H9 (cell line): Measurements from ENCODE around the gene PHKG1. TPM values are rescaled to one million over a fixed set of nuclear protein-coding genes. Genes with fewer than 3 reads are reported as not detected.

Source experiments
- DNase-seq: peaks from one replicate; pipeline ENCODE4 v3.0.0-alpha.2; 2017
- H2AFZ ChIP-seq: one replicate; pipeline ENCODE4 v1.6.1; 2013; ENCODE audit warnings: mild to moderate bottlenecking, low read length, control low read depth, moderate library complexity
- H2AK5ac ChIP-seq: 2 replicates; pipeline ENCODE4 v1.6.1; 2013; ENCODE audit warnings: low read length, control low read depth, mixed read lengths; ENCODE audit not compliant: insufficient read length
- H2BK120ac ChIP-seq: one replicate; pipeline ENCODE4 v1.6.1; 2013; ENCODE audit warnings: low read depth, mild to moderate bottlenecking, low read length, control low read depth, inconsistent platforms; ENCODE audit not compliant: poor library complexity, severe bottlenecking
- H2BK12ac ChIP-seq: 2 replicates; pipeline ENCODE4 v1.6.1; 2013; ENCODE audit warnings: low read length, control low read depth, mixed read lengths, low read depth; ENCODE audit not compliant: insufficient read length
- H2BK15ac ChIP-seq: 2 replicates; pipeline ENCODE4 v1.6.1; 2013; ENCODE audit warnings: low read depth, low read length, control low read depth
- H2BK20ac ChIP-seq: one replicate; pipeline ENCODE4 v1.6.1; 2013; ENCODE audit warnings: low read depth, mild to moderate bottlenecking, low read length, control low read depth, inconsistent platforms; ENCODE audit not compliant: poor library complexity, severe bottlenecking
- H2BK5ac ChIP-seq: 2 replicates; pipeline ENCODE4 v1.6.1; 2013; ENCODE audit warnings: low read length, control low read depth, mixed read lengths; ENCODE audit not compliant: insufficient read length
- H3K14ac ChIP-seq: 2 replicates; pipeline ENCODE4 v1.6.1; 2013; ENCODE audit warnings: low read length, control low read depth; ENCODE audit not compliant: insufficient read depth
- H3K18ac ChIP-seq: 2 replicates; pipeline ENCODE4 v1.6.1; 2013; ENCODE audit warnings: low read depth, mild to moderate bottlenecking, mixed read lengths, low read length, control low read depth; ENCODE audit not compliant: insufficient read length
- H3K23ac ChIP-seq: 2 replicates; pipeline ENCODE4 v1.6.1; 2013; ENCODE audit warnings: low read length, control low read depth, mixed read lengths, low read depth; ENCODE audit not compliant: insufficient read length
- H3K23me2 ChIP-seq: 2 replicates; pipeline ENCODE4 v1.6.1; 2013; ENCODE audit warnings: low read depth, mild to moderate bottlenecking, mixed read lengths, low read length, control low read depth; ENCODE audit not compliant: insufficient read length, poor library complexity, severe bottlenecking
- H3K27ac ChIP-seq: 2 replicates; pipeline ENCODE4 v1.5.1; 2013; ENCODE audit warnings: low read length, control low read depth, mixed read lengths, low read depth; ENCODE audit not compliant: insufficient read length
- H3K27me3 ChIP-seq: 2 replicates; pipeline ENCODE4 v1.6.1; 2013; ENCODE audit warnings: low read length, control low read depth, inconsistent platforms; ENCODE audit not compliant: insufficient read depth
- H3K4ac ChIP-seq: 2 replicates; pipeline ENCODE4 v1.6.1; 2013; ENCODE audit warnings: low read depth, mild to moderate bottlenecking, control low read depth, inconsistent platforms, low read length, moderate library complexity
- H3K4me1 ChIP-seq: 2 replicates; pipeline ENCODE4 v1.6.1; 2013; ENCODE audit warnings: low read length, control low read depth, inconsistent platforms; ENCODE audit not compliant: insufficient read depth
- H3K4me2 ChIP-seq: 2 replicates; pipeline ENCODE4 v1.6.1; 2013; ENCODE audit warnings: low read length, control low read depth, mixed read lengths; ENCODE audit not compliant: insufficient read length, insufficient read depth
- H3K56ac ChIP-seq: 2 replicates; pipeline ENCODE4 v1.6.1; 2013; ENCODE audit warnings: low read depth, mild to moderate bottlenecking, mixed read lengths, low read length, control low read depth; ENCODE audit not compliant: insufficient read length
- H3K79me1 ChIP-seq: 2 replicates; pipeline ENCODE4 v1.6.1; 2013; ENCODE audit warnings: low read depth, mild to moderate bottlenecking, moderate library complexity, low read length, control low read depth, inconsistent platforms; ENCODE audit not compliant: insufficient read depth, poor library complexity, severe bottlenecking
- H3K79me2 ChIP-seq: 2 replicates; pipeline ENCODE4 v1.6.1; 2013; ENCODE audit warnings: low read length, control low read depth, inconsistent platforms; ENCODE audit not compliant: insufficient read depth
- H3K9ac ChIP-seq: 2 replicates; pipeline ENCODE4 v1.6.1; 2013; ENCODE audit warnings: low read length, control low read depth, mixed read lengths; ENCODE audit not compliant: insufficient read length; ENCODE audit errors: extremely low read depth
- H3K9me3 ChIP-seq: one replicate; pipeline ENCODE4 v1.6.1; 2013; ENCODE audit warnings: low read depth, low read length, inconsistent platforms; ENCODE audit not compliant: control insufficient read depth
- H3T11ph ChIP-seq: one replicate; pipeline ENCODE4 v1.6.1; 2013; ENCODE audit warnings: mild to moderate bottlenecking, low read length, control low read depth, inconsistent platforms
- H4K20me1 ChIP-seq: one replicate; pipeline ENCODE4 v1.6.1; 2013; ENCODE audit not compliant: control insufficient read depth, insufficient read length, insufficient read depth
- H4K5ac ChIP-seq: 2 replicates; pipeline ENCODE4 v1.6.1; 2013; ENCODE audit warnings: low read depth, mild to moderate bottlenecking, mixed read lengths, low read length, control low read depth; ENCODE audit not compliant: insufficient read length
- H4K8ac ChIP-seq: replicated peaks from 2 replicates; pipeline ENCODE4 v1.6.1; 2013; ENCODE audit warnings: low read length, control low read depth, mixed read lengths, low read depth; ENCODE audit not compliant: insufficient read length
- H4K91ac ChIP-seq: 2 replicates; pipeline ENCODE4 v1.6.1; 2013; ENCODE audit warnings: low read depth, mild to moderate bottlenecking, moderate library complexity, mixed read lengths, low read length, control low read depth; ENCODE audit not compliant: insufficient read length
- H3K27ac Mint-ChIP-seq, 3 experiments: 2 replicates in 2 of 3; 3 replicates in 1 of 3; pipeline ENCODE4 v1.8.0; 2020 to 2021; ENCODE audit warnings: mixed read lengths in 3 of 3, mild to moderate bottlenecking in 1 of 3, moderate library complexity in 1 of 3
- H3K27me3 Mint-ChIP-seq: 2 replicates; pipeline ENCODE4 v1.8.0; 2021; ENCODE audit warnings: low read depth, mild to moderate bottlenecking, moderate library complexity, mixed read lengths
- H3K36me3 Mint-ChIP-seq, 3 experiments: 2 replicates in 2 of 3; 3 replicates in 1 of 3; pipeline ENCODE4 v1.8.0; 2020 to 2021; ENCODE audit warnings: low read depth in 3 of 3, mixed read lengths in 3 of 3; ENCODE audit not compliant: insufficient read depth in 1 of 3
- H3K4me1 Mint-ChIP-seq, 2 experiments: 2 replicates each; pipeline ENCODE4 v1.8.0; 2020; ENCODE audit warnings: mixed read lengths in 2 of 2
- H3K4me3 Mint-ChIP-seq, 2 experiments: 2 replicates in 1 of 2; 3 replicates in 1 of 2; pipeline ENCODE4 v1.8.0; 2020 to 2021; ENCODE audit warnings: mild to moderate bottlenecking in 2 of 2, mixed read lengths in 2 of 2, moderate library complexity in 1 of 2
- H3K9me3 Mint-ChIP-seq, 2 experiments: 2 replicates in 1 of 2; 3 replicates in 1 of 2; pipeline ENCODE4 v1.8.0; 2020; ENCODE audit warnings: mild to moderate bottlenecking in 2 of 2, mixed read lengths in 2 of 2, moderate library complexity in 1 of 2
- WGBS: extraction: QIAGEN DNeasy Blood & Tissue Kit; methylation state at CpG from one replicate; pipeline ENCODE4 v1.1.7; 2013; ENCODE audit warnings: missing lambda C conversion rate, low lambda C conversion rate, mixed read lengths; ENCODE audit not compliant: insufficient read length; ENCODE audit errors: extremely low coverage; 5-methylcytosine and 5-hydroxymethylcytosine counted together
- total RNA-seq: library from RNA; stranded (reverse); gene quantifications from 2 replicates; pipeline ENCODE4 v1.2.1, GENCODE V29; 2021
- TF ChIP-seq, protein P1 (sequence below): fragments of 200-600 bp; sonication (generic); conservative IDR thresholded peaks from 3 replicates; pipeline ENCODE4 v1.8.0; 2021; ENCODE audit warnings: antibody characterized with exemption, mild to moderate bottlenecking

The PHKG1 gene
- total RNA-seq, 1 experiment from 2014 or later, result 0.42 TPM

DNA sequence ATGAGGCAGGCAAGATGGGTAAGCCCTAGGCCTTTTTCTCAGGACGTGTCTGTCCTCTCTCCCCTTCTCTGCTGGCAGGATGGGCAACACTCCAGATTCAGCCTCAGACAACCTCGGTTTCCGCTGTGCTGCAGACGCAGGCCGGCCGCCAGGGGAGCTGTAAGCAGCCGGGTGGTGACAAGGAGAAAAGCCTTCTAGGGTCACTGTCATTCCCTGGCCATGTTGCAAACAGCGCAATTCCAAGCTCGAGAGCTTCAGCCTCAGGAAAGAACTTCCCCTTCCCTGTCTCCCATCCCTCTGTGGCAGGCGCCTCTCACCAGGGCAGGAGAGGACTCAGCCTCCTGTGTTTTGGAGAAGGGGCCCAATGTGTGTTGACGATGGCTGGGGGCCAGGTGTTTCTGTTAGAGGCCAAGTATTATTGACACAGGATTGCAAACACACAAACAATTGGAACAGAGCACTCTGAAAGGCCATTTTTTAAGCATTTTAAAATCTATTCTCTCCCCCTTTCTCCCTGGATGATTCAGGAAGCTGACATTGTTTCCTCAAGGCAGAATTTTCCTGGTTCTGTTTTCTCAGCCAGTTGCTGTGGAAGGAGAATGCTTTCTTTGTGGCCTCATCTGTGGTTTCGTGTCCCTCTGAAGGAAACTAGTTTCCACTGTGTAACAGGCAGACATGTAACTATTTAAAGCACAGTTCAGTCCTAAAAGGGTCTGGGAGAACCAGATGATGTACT, 13.1 kb downstream of the PHKG1 start:
- no peak overlapping the region for H4K5ac ChIP-seq
- H3K9me3 ChIP-seq, result no peaks in the 10 kb centered on the region
- H3K18ac ChIP-seq, result no peak overlapping the region
- H3K4me2 ChIP-seq, result no peak overlapping the region
- H3K9me3 Mint-ChIP-seq, result no peaks in the 10 kb centered on the region; a peak in 1 of 5 replicates
- H2BK15ac ChIP-seq, result no peak overlapping the region
- H3K56ac ChIP-seq, result no peak overlapping the region
- peaks cover 20 to 52% (median 37%) of the 10 kb centered on the region in 3 experiments; a peak in 6 of 7 replicates for H3K36me3 Mint-ChIP-seq
- H4K91ac ChIP-seq, result no peak overlapping the region
- H3K79me1 ChIP-seq, result peaks cover 2% of the 10 kb centered on the region
- H3K4me1 ChIP-seq, result no peaks in the 10 kb centered on the region
- H3K27me3 Mint-ChIP-seq, result no peaks in the 10 kb centered on the region
- H3K23ac ChIP-seq, result no peak overlapping the region
- H2AK5ac ChIP-seq, result no peak overlapping the region
- H2BK5ac ChIP-seq, result no peak overlapping the region
- H2BK20ac ChIP-seq, result no peak overlapping the region
- H3K27ac ChIP-seq, result no peak overlapping the region
- TF ChIP-seq, protein P1, sequence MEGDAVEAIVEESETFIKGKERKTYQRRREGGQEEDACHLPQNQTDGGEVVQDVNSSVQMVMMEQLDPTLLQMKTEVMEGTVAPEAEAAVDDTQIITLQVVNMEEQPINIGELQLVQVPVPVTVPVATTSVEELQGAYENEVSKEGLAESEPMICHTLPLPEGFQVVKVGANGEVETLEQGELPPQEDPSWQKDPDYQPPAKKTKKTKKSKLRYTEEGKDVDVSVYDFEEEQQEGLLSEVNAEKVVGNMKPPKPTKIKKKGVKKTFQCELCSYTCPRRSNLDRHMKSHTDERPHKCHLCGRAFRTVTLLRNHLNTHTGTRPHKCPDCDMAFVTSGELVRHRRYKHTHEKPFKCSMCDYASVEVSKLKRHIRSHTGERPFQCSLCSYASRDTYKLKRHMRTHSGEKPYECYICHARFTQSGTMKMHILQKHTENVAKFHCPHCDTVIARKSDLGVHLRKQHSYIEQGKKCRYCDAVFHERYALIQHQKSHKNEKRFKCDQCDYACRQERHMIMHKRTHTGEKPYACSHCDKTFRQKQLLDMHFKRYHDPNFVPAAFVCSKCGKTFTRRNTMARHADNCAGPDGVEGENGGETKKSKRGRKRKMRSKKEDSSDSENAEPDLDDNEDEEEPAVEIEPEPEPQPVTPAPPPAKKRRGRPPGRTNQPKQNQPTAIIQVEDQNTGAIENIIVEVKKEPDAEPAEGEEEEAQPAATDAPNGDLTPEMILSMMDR, result peak; percentile 52
- H3K4me1 Mint-ChIP-seq, result no peaks in the 10 kb centered on the region
- no peak overlapping the region for H3K4me3 Mint-ChIP-seq
- H3K4ac ChIP-seq, result no peak overlapping the region
- H2AFZ ChIP-seq, result no peak overlapping the region
- H4K20me1 ChIP-seq, result no peaks in the 10 kb centered on the region
- no peak overlapping the region for H2BK120ac ChIP-seq
- no peak overlapping the region for H3T11ph ChIP-seq
- H2BK12ac ChIP-seq, result no peak overlapping the region
- WGBS, result no CpG with 5 or more reads among the region's 12 CpGs
- no peaks in the 10 kb centered on the region for H3K23me2 ChIP-seq
- no peak overlapping the region for H4K8ac ChIP-seq
- H3K27ac Mint-ChIP-seq, result peak overlapping the region in 2 of 3 experiments; percentile 34 to 80; a peak in 2 of 7 replicates
- no peak overlapping the region for H3K14ac ChIP-seq
- H3K79me2 ChIP-seq, result no peaks in the 10 kb centered on the region
- H3K9ac ChIP-seq, result no peak overlapping the region
- no peaks in the 10 kb centered on the region for H3K27me3 ChIP-seq
- peak; percentile 65 for DNase-seq
